ENCODE measurements around the gene OR6C70.

DNA sequence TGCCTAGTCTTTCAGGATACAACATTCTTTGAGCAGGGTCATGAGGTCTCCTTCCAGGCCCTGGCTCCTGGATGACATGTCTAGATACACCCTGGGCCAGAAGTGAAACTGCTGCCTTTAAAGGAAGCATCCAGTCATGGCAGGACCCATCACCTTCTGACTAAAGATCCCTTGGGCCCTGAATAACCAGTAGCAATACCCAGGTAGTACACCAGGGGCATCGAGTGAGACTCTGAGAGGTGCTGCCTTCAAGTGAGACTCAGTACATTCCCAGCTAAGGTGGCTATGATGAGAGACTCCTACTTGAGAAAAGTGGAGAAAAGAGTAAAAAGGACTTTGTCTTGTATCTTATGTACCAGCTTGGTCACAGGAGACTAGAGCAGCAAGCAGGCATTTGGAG is 45.8 kb upstream of the OR6C70 start:
- no peak for TF ChIP-seq POLR2A (IDR thresholded peaks at IDR 0.05)
- no peak for TF ChIP-seq POLR2AphosphoS5 (IDR thresholded peaks at IDR 0.05)
- TF ChIP-seq, protein P1, sequence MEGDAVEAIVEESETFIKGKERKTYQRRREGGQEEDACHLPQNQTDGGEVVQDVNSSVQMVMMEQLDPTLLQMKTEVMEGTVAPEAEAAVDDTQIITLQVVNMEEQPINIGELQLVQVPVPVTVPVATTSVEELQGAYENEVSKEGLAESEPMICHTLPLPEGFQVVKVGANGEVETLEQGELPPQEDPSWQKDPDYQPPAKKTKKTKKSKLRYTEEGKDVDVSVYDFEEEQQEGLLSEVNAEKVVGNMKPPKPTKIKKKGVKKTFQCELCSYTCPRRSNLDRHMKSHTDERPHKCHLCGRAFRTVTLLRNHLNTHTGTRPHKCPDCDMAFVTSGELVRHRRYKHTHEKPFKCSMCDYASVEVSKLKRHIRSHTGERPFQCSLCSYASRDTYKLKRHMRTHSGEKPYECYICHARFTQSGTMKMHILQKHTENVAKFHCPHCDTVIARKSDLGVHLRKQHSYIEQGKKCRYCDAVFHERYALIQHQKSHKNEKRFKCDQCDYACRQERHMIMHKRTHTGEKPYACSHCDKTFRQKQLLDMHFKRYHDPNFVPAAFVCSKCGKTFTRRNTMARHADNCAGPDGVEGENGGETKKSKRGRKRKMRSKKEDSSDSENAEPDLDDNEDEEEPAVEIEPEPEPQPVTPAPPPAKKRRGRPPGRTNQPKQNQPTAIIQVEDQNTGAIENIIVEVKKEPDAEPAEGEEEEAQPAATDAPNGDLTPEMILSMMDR (IDR thresholded peaks at IDR 0.05): no peak
- TF ChIP-seq EP300 (IDR thresholded peaks at IDR 0.05): no peak
